22Rv1 (cell line): Measurements from ENCODE around the gene HYDIN.

Experiments used
- CTCF ChIP-seq: fragments of 450-650 bp; IDR thresholded peaks from 2 replicates; pipeline ENCODE4 v1.5.1; 2017; ENCODE audit warnings: mild to moderate bottlenecking
- ZFX ChIP-seq: fragments of 450-650 bp; IDR thresholded peaks from 2 replicates; pipeline ENCODE4 v1.6.1; 2017; ENCODE audit warnings: antibody characterized with exemption, borderline replicate concordance

GRCh38 chr16:71198408-71198807 lies 32.1 kb downstream of the HYDIN start:
- TF ChIP-seq CTCF (no peak), ZFX (no peak)
